Ishikawa (cell line): ENCODE results near the gene ZBTB7C.

ENCODE experiments used
- CEBPB ChIP-seq: IDR thresholded peaks from 2 replicates; pipeline ENCODE4 v1.6.1; 2012
- CREB1 ChIP-seq: IDR thresholded peaks from 2 replicates; pipeline ENCODE4 v1.6.1; 2012; ENCODE audit warnings: low read depth
- EGR1 ChIP-seq: IDR thresholded peaks from 2 replicates; pipeline ENCODE4 v1.6.1; 2012
- EP300 ChIP-seq: IDR thresholded peaks from 2 replicates; pipeline ENCODE4 v1.6.1; 2012; ENCODE audit warnings: borderline replicate concordance
- FOXM1 ChIP-seq: IDR thresholded peaks from 2 replicates; pipeline ENCODE4 v1.6.1; 2012; ENCODE audit warnings: low read depth, borderline replicate concordance
- NFIC ChIP-seq: IDR thresholded peaks from 2 replicates; pipeline ENCODE4 v1.6.1; 2012
- RAD21 ChIP-seq: IDR thresholded peaks from 2 replicates; pipeline ENCODE4 v1.6.1; 2012; ENCODE audit warnings: low read depth
- TAF1 ChIP-seq: IDR thresholded peaks from 2 replicates; pipeline ENCODE4 v1.6.1; 2012; ENCODE audit warnings: low read depth, mild to moderate bottlenecking
- TCF12 ChIP-seq: IDR thresholded peaks from 2 replicates; pipeline ENCODE4 v1.6.1; 2012; ENCODE audit warnings: low read depth
- TEAD4 ChIP-seq: IDR thresholded peaks from 2 replicates; pipeline ENCODE4 v1.6.1; 2012
- YY1 ChIP-seq: IDR thresholded peaks from 2 replicates; pipeline ENCODE4 v1.6.1; 2012; ENCODE audit warnings: low read depth
- ZBTB7A ChIP-seq: IDR thresholded peaks from 2 replicates; pipeline ENCODE4 v1.6.1; 2012; ENCODE audit warnings: low read depth
- TF ChIP-seq, protein P1 (sequence below): IDR thresholded peaks from 2 replicates; pipeline ENCODE4 v1.6.1; 2012
- TF ChIP-seq, protein P2 (sequence below): IDR thresholded peaks from 2 replicates; pipeline ENCODE4 v1.6.1; 2012; ENCODE audit warnings: low read depth, mild to moderate bottlenecking
- TF ChIP-seq, protein P3 (sequence below): IDR thresholded peaks from 2 replicates; pipeline ENCODE4 v1.6.1; 2012

ZBTB7C gene

DNA sequence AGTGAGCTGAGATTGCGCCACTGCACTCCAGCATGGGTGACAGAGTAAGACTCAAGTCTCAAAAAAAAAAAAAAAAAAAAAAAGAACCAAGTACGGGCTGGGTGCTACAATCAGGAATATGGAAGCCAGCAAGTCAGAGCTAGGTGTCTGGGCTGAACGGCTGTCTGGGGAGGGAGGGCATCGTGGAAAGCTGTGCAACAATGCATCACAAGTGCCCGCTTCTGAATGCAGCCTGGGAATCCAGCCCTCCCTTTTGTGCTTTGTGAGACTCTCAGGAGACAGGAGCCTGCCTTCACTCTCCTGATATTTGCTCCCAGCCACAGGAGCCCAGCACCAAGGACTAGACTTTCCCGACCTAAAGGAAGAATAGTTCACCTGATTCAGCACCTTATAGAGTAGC is 353.8 kb downstream of the ZBTB7C start:
- TF ChIP-seq, protein P1, sequence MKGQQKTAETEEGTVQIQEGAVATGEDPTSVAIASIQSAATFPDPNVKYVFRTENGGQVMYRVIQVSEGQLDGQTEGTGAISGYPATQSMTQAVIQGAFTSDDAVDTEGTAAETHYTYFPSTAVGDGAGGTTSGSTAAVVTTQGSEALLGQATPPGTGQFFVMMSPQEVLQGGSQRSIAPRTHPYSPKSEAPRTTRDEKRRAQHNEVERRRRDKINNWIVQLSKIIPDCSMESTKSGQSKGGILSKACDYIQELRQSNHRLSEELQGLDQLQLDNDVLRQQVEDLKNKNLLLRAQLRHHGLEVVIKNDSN = no peak
- no peak for TF ChIP-seq TCF12
- no peak for TF ChIP-seq CREB1
- no peak for TF ChIP-seq RAD21
- TF ChIP-seq TAF1 = no peak

DNA sequence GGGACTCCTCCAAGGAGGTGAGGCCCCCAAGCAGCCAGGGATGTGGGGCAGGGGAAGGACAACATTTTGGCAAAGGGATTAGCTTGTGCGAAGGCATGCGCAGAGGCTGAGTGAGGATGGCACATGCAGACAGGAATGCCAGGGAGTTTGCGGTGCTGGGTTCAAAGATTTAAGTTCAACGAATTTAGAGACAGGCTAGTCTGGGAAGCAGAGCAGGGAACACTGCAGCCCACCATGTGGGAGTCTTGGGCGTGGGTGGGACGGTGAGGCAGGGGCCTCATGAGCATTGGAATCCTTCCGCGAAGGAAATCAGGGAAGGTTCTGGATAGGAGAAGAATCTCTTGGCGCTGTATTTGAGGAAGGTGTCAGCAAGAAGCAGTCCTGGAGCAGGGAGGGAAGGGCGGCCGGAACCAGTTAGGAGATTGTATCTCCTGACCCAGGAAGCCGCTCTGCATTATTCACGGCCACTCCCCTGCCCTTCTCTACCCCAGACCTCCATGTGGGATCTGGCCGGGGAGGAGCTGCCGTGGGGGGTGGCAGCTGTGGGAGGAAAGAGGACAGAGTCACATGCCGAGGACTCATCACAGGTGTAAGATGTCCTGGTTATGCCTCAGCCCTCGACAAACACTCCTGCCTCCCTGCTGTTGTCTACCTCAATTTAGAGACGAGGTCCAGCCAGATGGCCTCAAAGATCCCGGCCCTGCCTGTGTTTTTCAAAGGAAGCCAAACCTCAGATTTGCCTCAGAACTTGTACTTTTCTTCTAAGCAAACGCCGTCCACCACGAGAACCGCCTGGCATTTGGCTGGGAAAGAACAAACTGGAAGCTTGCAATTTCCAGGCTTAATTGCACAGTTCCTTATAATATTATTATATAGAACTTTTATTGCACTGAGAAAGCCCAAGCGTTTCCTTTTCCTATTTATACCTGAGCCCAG is 355.0 kb downstream of the ZBTB7C start:
- TF ChIP-seq TAF1 (no peak), ZBTB7A (no peak), EGR1 (no peak), EP300 (no peak), CEBPB (no peak), RAD21 (no peak), CREB1 (no peak), NFIC (no peak), FOXM1 (no peak)
- TF ChIP-seq, protein P2, sequence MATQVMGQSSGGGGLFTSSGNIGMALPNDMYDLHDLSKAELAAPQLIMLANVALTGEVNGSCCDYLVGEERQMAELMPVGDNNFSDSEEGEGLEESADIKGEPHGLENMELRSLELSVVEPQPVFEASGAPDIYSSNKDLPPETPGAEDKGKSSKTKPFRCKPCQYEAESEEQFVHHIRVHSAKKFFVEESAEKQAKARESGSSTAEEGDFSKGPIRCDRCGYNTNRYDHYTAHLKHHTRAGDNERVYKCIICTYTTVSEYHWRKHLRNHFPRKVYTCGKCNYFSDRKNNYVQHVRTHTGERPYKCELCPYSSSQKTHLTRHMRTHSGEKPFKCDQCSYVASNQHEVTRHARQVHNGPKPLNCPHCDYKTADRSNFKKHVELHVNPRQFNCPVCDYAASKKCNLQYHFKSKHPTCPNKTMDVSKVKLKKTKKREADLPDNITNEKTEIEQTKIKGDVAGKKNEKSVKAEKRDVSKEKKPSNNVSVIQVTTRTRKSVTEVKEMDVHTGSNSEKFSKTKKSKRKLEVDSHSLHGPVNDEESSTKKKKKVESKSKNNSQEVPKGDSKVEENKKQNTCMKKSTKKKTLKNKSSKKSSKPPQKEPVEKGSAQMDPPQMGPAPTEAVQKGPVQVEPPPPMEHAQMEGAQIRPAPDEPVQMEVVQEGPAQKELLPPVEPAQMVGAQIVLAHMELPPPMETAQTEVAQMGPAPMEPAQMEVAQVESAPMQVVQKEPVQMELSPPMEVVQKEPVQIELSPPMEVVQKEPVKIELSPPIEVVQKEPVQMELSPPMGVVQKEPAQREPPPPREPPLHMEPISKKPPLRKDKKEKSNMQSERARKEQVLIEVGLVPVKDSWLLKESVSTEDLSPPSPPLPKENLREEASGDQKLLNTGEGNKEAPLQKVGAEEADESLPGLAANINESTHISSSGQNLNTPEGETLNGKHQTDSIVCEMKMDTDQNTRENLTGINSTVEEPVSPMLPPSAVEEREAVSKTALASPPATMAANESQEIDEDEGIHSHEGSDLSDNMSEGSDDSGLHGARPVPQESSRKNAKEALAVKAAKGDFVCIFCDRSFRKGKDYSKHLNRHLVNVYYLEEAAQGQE = no peak
- TF ChIP-seq, protein P3, sequence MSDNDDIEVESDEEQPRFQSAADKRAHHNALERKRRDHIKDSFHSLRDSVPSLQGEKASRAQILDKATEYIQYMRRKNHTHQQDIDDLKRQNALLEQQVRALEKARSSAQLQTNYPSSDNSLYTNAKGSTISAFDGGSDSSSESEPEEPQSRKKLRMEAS = no peak

DNA sequence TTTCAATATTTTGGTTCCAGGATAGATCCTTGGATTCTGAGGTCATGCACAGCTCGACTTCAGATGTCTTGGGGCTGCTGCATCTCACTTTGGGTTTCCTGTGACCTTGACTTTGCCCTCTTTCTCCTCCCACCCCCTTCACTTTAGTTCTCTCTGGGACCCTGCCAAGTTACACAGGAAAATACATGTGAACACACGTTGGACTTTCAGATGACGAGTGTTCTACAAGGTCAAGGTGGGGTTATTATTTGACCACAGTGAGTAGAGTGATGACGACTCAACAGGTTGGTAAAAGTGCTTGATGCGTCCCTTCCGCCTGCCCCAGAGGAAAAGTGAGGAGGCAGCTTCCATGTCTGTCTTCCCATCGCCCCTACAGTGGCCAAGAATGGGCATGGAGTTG is 356.3 kb downstream of the ZBTB7C start:
- no peak for TF ChIP-seq TAF1
- TF ChIP-seq YY1 = no peak
- no peak for TF ChIP-seq ZBTB7A
- no peak for TF ChIP-seq CEBPB
- TF ChIP-seq, protein P1 = no peak
- no peak for TF ChIP-seq TEAD4
- no peak for TF ChIP-seq TCF12
- no peak for TF ChIP-seq FOXM1
- TF ChIP-seq RAD21 = no peak
- TF ChIP-seq NFIC = no peak
- no peak for TF ChIP-seq CREB1
- TF ChIP-seq, protein P2 = no peak
- no peak for TF ChIP-seq EGR1
- TF ChIP-seq, protein P3 = no peak
- TF ChIP-seq EP300 = no peak

DNA sequence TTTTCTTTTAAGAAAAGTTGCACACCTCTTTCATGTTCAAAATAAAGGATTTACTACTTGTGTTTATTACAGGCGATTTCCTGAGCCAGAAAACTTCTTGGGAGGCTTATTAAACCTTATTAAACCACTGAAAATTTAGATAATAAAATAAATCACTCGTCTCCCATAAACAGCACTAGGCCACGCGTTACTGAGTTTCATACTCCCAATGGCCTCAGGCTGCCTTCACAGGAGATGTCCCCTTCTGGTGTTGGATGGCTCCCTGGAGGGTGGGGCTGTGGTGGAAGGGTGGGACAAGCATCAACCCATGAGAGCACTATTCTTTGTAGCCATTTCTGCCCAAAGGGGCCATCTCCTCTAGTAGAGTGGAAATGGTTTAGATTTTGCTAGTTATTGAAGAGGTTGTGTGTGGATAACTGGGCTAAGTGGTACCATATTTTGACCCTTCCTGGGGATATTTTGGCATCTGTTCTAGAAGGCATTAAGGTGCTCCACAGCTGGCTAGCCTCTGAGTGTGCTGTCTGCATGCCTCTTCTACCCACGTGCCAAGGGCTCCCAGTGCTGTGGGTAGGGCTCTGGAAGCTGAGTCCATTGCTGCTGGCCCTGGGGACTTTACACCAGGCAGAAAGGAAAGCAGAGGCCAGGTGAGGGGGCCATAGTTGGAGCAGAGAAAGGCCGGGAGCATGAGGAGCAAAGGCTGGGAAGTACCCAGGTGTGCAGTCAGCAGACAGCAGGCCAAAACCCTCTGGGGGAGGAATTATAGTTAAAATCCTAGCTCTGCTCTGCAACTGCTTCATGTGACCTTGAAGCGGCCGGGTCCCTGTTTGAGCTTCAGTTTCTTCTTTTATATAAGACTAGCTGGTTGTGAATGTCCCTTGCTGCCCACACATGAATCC is 357.0 kb downstream of the ZBTB7C start:
- TF ChIP-seq RAD21 (no peak), TCF12 (no peak), TAF1 (no peak), EGR1 (no peak)

DNA sequence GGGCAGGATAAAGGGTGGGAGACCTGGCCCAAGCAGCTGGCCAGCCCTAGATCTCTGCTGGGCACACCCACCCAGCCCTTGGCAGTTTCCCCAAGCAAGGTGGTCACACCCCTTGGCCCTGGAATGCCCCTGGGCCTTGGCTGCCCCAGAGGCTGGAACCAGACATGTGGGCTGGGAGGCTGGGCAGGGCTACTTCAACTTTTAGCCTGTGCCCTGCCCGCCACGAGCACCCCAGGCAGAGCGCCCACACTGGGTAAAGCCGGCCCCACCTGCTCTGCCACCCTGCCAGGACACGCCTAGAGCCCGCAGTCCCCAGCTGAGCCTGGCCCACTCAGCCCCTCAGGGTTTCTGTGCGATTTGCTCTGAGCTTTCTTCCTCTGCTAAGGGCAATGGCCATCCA is 359.0 kb downstream of the ZBTB7C start:
- peak; percentile 47; the same call in 1 of the 2 replicates for TF ChIP-seq TCF12
- no peak for TF ChIP-seq RAD21
- TF ChIP-seq CREB1 = no peak
- TF ChIP-seq, protein P1 = no peak
- TF ChIP-seq, protein P3 = no peak
